ENCODE data around the gene ASIC5.
"Not testable (repeated sequence)": the region's sequence is repeated elsewhere in the genome, so short reads cannot be mapped to it uniquely, and the experiment has no call there.

ASIC5 gene

GRCh38 chr4:155800685-155801343 lies 65.3 kb downstream of the ASIC5 start:
- Histone ChIP-seq H3K4me3 (ENCODE audit: low read depth, low read length) (no peak overlapping the region), H3K27me3 (ENCODE audit: control insufficient read depth, insufficient read depth, low read length) (no peaks in the 10 kb centered on the region), H3K4me1 (ENCODE audit: control insufficient read depth, insufficient read depth, low read length) (no peaks in the 10 kb centered on the region), H3K36me3 (ENCODE audit: control insufficient read depth, insufficient read depth, low read length) (no peaks in the 10 kb centered on the region), H3K9ac (ENCODE audit: low read length) (no peak overlapping the region), H3K9me3 (ENCODE audit: control insufficient read depth, insufficient read depth, low read depth, low read length) (no peaks in the 10 kb centered on the region), H3K27ac (ENCODE audit: low read depth, low read length) (no peak overlapping the region)

- no peaks in the 10 kb centered on the region for H3K4me1 ChIP-seq (ENCODE audit: control insufficient read depth, insufficient read depth, low read length)
- no peak overlapping the region for H3K9ac ChIP-seq (ENCODE audit: low read length)
- H3K27me3 ChIP-seq (ENCODE audit: control insufficient read depth, insufficient read depth, low read length): no peaks in the 10 kb centered on the region
- H3K27ac ChIP-seq (ENCODE audit: low read depth, low read length): no peak overlapping the region
- H3K36me3 ChIP-seq (ENCODE audit: control insufficient read depth, insufficient read depth, low read length): no peaks in the 10 kb centered on the region
- no peaks in the 10 kb centered on the region for H3K9me3 ChIP-seq (ENCODE audit: control insufficient read depth, insufficient read depth, low read depth, low read length)
- H3K4me3 ChIP-seq (ENCODE audit: low read depth, low read length): no peak overlapping the region
Observed at GRCh38 chr4:155799794-155800123, 66.3 kb downstream of the ASIC5 start.

- Histone ChIP-seq H3K9ac (ENCODE audit: low read length) (no peak overlapping the region), H3K27me3 (ENCODE audit: control insufficient read depth, insufficient read depth, low read length) (no peaks in the 10 kb centered on the region), H3K4me1 (ENCODE audit: control insufficient read depth, insufficient read depth, low read length) (no peaks in the 10 kb centered on the region), H3K4me3 (ENCODE audit: low read depth, low read length) (no peak overlapping the region), H3K9me3 (ENCODE audit: control insufficient read depth, insufficient read depth, low read depth, low read length) (no peaks in the 10 kb centered on the region), H3K27ac (ENCODE audit: low read depth, low read length) (no peak overlapping the region), H3K36me3 (ENCODE audit: control insufficient read depth, insufficient read depth, low read length) (no peaks in the 10 kb centered on the region)
Observed at GRCh38 chr4:155799116-155799793, 66.8 kb downstream of the ASIC5 start.

GRCh38 chr4:155797581-155797980 lies 68.5 kb downstream of the ASIC5 start:
- not testable (repeated sequence) for H3K4me1 ChIP-seq (ENCODE audit: control insufficient read depth, insufficient read depth, low read length); H3K27me3 ChIP-seq (ENCODE audit: control insufficient read depth, insufficient read depth, low read length); H3K4me3 ChIP-seq (ENCODE audit: low read depth, low read length); H3K27ac ChIP-seq (ENCODE audit: low read depth, low read length); H3K9me3 ChIP-seq (ENCODE audit: control insufficient read depth, insufficient read depth, low read depth, low read length); H3K36me3 ChIP-seq (ENCODE audit: control insufficient read depth, insufficient read depth, low read length); H3K9ac ChIP-seq (ENCODE audit: low read length)

- H3K9ac ChIP-seq (ENCODE audit: low read length): no peak overlapping the region
- H3K4me1 ChIP-seq (ENCODE audit: control insufficient read depth, insufficient read depth, low read length): no peaks in the 10 kb centered on the region
- no peaks in the 10 kb centered on the region for H3K27me3 ChIP-seq (ENCODE audit: control insufficient read depth, insufficient read depth, low read length)
- H3K27ac ChIP-seq (ENCODE audit: low read depth, low read length): no peak overlapping the region
- no peaks in the 10 kb centered on the region for H3K36me3 ChIP-seq (ENCODE audit: control insufficient read depth, insufficient read depth, low read length)
- H3K9me3 ChIP-seq (ENCODE audit: control insufficient read depth, insufficient read depth, low read depth, low read length): no peaks in the 10 kb centered on the region
- H3K4me3 ChIP-seq (ENCODE audit: low read depth, low read length): no peak overlapping the region
Observed at GRCh38 chr4:155795991-155796390, 70.1 kb downstream of the ASIC5 start.

- Histone ChIP-seq H3K27ac (ENCODE audit: low read depth, low read length) (no peak overlapping the region), H3K9me3 (ENCODE audit: control insufficient read depth, insufficient read depth, low read depth, low read length) (no peaks in the 10 kb centered on the region), H3K4me3 (ENCODE audit: low read depth, low read length) (no peak overlapping the region), H3K27me3 (ENCODE audit: control insufficient read depth, insufficient read depth, low read length) (no peaks in the 10 kb centered on the region), H3K9ac (ENCODE audit: low read length) (no peak overlapping the region), H3K36me3 (ENCODE audit: control insufficient read depth, insufficient read depth, low read length) (no peaks in the 10 kb centered on the region), H3K4me1 (ENCODE audit: control insufficient read depth, insufficient read depth, low read length) (no peaks in the 10 kb centered on the region)
Observed at GRCh38 chr4:155794589-155795236, 71.4 kb downstream of the ASIC5 start.

GRCh38 chr4:155789982-155790381 lies 76.1 kb downstream of the ASIC5 start:
- Histone ChIP-seq H3K4me1 (ENCODE audit: control insufficient read depth, insufficient read depth, low read length) (no peaks in the 10 kb centered on the region), H3K4me3 (ENCODE audit: low read depth, low read length) (no peak overlapping the region), H3K27ac (ENCODE audit: low read depth, low read length) (no peak overlapping the region), H3K27me3 (ENCODE audit: control insufficient read depth, insufficient read depth, low read length) (peaks cover 2% of the 10 kb centered on the region; the same call in 1 of the 2 replicates), H3K36me3 (ENCODE audit: control insufficient read depth, insufficient read depth, low read length) (no peaks in the 10 kb centered on the region), H3K9me3 (ENCODE audit: control insufficient read depth, insufficient read depth, low read depth, low read length) (no peaks in the 10 kb centered on the region), H3K9ac (ENCODE audit: low read length) (no peak overlapping the region)

GRCh38 chr4:155789391-155789790 lies 76.7 kb downstream of the ASIC5 start:
- H3K9ac ChIP-seq (ENCODE audit: low read length): no peak overlapping the region
- no peaks in the 10 kb centered on the region for H3K9me3 ChIP-seq (ENCODE audit: control insufficient read depth, insufficient read depth, low read depth, low read length)
- H3K36me3 ChIP-seq (ENCODE audit: control insufficient read depth, insufficient read depth, low read length): no peaks in the 10 kb centered on the region
- H3K27me3 ChIP-seq (ENCODE audit: control insufficient read depth, insufficient read depth, low read length): peaks cover 2% of the 10 kb centered on the region; the same call in 1 of the 2 replicates
- H3K4me3 ChIP-seq (ENCODE audit: low read depth, low read length): no peak overlapping the region
- no peaks in the 10 kb centered on the region for H3K4me1 ChIP-seq (ENCODE audit: control insufficient read depth, insufficient read depth, low read length)
- no peak overlapping the region for H3K27ac ChIP-seq (ENCODE audit: low read depth, low read length)

- Histone ChIP-seq H3K36me3 (ENCODE audit: control insufficient read depth, insufficient read depth, low read length) (no peaks in the 10 kb centered on the region), H3K27me3 (ENCODE audit: control insufficient read depth, insufficient read depth, low read length) (peaks cover 2% of the 10 kb centered on the region; the same call in 1 of the 2 replicates), H3K9ac (ENCODE audit: low read length) (no peak overlapping the region), H3K27ac (ENCODE audit: low read depth, low read length) (no peak overlapping the region), H3K9me3 (ENCODE audit: control insufficient read depth, insufficient read depth, low read depth, low read length) (no peaks in the 10 kb centered on the region), H3K4me3 (ENCODE audit: low read depth, low read length) (no peak overlapping the region), H3K4me1 (ENCODE audit: control insufficient read depth, insufficient read depth, low read length) (no peaks in the 10 kb centered on the region)
Observed at GRCh38 chr4:155787113-155787710, 78.9 kb downstream of the ASIC5 start.

GRCh38 chr4:155785828-155786227 lies 80.2 kb downstream of the ASIC5 start:
- Histone ChIP-seq H3K27me3 (ENCODE audit: control insufficient read depth, insufficient read depth, low read length) (peaks cover 2% of the 10 kb centered on the region; the same call in 1 of the 2 replicates), H3K4me3 (ENCODE audit: low read depth, low read length) (no peak overlapping the region), H3K9me3 (ENCODE audit: control insufficient read depth, insufficient read depth, low read depth, low read length) (no peaks in the 10 kb centered on the region), H3K36me3 (ENCODE audit: control insufficient read depth, insufficient read depth, low read length) (no peaks in the 10 kb centered on the region), H3K27ac (ENCODE audit: low read depth, low read length) (no peak overlapping the region), H3K9ac (ENCODE audit: low read length) (no peak overlapping the region), H3K4me1 (ENCODE audit: control insufficient read depth, insufficient read depth, low read length) (no peaks in the 10 kb centered on the region)

- no peak overlapping the region for H3K4me3 ChIP-seq (ENCODE audit: low read depth, low read length)
Observed at GRCh38 chr4:155784637-155785036, 81.4 kb downstream of the ASIC5 start.

More at GRCh38 chr4:155784637-155785036, 81.4 kb downstream of the ASIC5 start:
- H3K27ac ChIP-seq (ENCODE audit: low read depth, low read length): no peak overlapping the region
- H3K9ac ChIP-seq (ENCODE audit: low read length): no peak overlapping the region
- peaks cover 2% of the 10 kb centered on the region; the same call in 1 of the 2 replicates for H3K27me3 ChIP-seq (ENCODE audit: control insufficient read depth, insufficient read depth, low read length)
- H3K9me3 ChIP-seq (ENCODE audit: control insufficient read depth, insufficient read depth, low read depth, low read length): no peaks in the 10 kb centered on the region
- no peaks in the 10 kb centered on the region for H3K36me3 ChIP-seq (ENCODE audit: control insufficient read depth, insufficient read depth, low read length)
- H3K4me1 ChIP-seq (ENCODE audit: control insufficient read depth, insufficient read depth, low read length): no peaks in the 10 kb centered on the region

All from HUES6 (cell line).